ENCODE data around the gene ITPR1. TPM values are rescaled to one million over a fixed set of nuclear protein-coding genes. Genes with fewer than 3 reads are reported as not detected.

ITPR1 gene
- total and polyA plus RNA-seq, 2 of the 4 experiments (the other 2 are of a cell fraction) = 1.8 to 5.7 TPM

DNA sequence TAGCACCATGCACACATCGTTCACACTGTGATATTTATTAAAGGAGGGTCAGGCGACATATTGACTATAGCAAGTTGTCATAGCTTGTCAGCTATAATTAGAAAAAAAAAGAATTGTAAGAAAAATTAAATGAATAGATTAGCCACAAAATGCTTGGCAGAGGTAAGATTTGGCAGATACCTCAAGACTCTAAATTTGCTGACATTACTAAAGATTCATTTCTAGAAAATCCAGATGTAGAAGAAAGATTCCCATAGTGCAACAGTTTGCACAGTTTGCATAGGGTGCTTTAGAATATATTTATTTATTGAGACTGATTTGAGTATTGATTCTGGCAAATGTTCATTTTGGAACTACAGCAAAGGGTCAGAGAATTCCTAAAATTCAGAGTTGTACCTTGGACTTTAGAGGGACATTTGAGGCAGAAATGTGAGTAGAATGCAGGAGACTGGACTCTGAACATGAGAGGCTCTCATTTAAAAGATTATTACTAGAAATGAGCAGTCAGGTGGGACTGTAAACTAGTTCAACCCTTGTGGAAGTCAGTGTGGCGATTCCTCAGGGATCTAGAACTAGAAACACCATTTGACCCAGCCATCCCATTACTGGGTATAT is 384.1 kb downstream of the ITPR1 start:
- no peak for ATAC-seq (ENCODE audit: low read depth)
- in situ Hi-C loops (cut with MboI; ENCODE audit: low sequenced_read_pairs) = no loop called here
- dilution Hi-C loops (cut with HindIII; ENCODE audit: low sequenced_read_pairs, unreplicated experiment) = no loop called here
- H4K5ac ChIP-seq (ENCODE audit: low read depth, low read length) = no peak overlapping the region
- ChIA-PET POLR2A (ENCODE audit: unreplicated experiment) (no interaction called here), CTCF (interaction anchor here (0.6 kb wide), 1 partner anchor 319 kb away, joined by 3 read pairs; no protein-coding TSS in a partner anchor)
- H4K91ac ChIP-seq (ENCODE audit: insufficient read depth, low read depth, low read length) = no peak overlapping the region
- H2AK5ac ChIP-seq (ENCODE audit: low read depth, low read length) = no peak overlapping the region
- no peak overlapping the region for H2AFZ ChIP-seq (replicated peaks; ENCODE audit: low read length, poor library complexity)
- H3K4me2 ChIP-seq (ENCODE audit: low read depth, low read length) = no peak overlapping the region
- H3K79me1 ChIP-seq (ENCODE audit: low read depth in 1 of 2, low read length in 2 of 2) = no peaks in the 10 kb centered on the region
- no CpG with 5 or more reads among the region's 3 CpGs for WGBS, 2 experiments (ENCODE audit: extremely low coverage in 2 of 2, insufficient read length in 1 of 2)
- H3K27ac ChIP-seq (ENCODE audit: insufficient read depth, low read length) = no peak overlapping the region
- no peaks in the 10 kb centered on the region for H3K4me1 ChIP-seq (ENCODE audit: control insufficient read depth, insufficient read depth, low read length)
- intact Hi-C loops (cut with micrococcal nuclease) = no loop called here
- TF ChIP-seq NFE2L2 (IDR thresholded peaks at IDR 0.05; ENCODE audit: low read depth, low read length) = no peak
- TF ChIP-seq, protein P1, sequence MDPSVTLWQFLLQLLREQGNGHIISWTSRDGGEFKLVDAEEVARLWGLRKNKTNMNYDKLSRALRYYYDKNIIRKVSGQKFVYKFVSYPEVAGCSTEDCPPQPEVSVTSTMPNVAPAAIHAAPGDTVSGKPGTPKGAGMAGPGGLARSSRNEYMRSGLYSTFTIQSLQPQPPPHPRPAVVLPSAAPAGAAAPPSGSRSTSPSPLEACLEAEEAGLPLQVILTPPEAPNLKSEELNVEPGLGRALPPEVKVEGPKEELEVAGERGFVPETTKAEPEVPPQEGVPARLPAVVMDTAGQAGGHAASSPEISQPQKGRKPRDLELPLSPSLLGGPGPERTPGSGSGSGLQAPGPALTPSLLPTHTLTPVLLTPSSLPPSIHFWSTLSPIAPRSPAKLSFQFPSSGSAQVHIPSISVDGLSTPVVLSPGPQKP (IDR thresholded peaks at IDR 0.05; ENCODE audit: borderline replicate concordance, low read depth, low read length) = no peak
- TF ChIP-seq FOS (IDR thresholded peaks at IDR 0.05; ENCODE audit: low read depth, low read length) = no peak
- TF ChIP-seq MAFK (IDR thresholded peaks at IDR 0.05; ENCODE audit: low read depth, low read length) = no peak; the same call in 1 of the 2 replicates
- no peak for TF ChIP-seq BHLHE40 (IDR thresholded peaks at IDR 0.05; ENCODE audit: low read depth, low read length)
- TF ChIP-seq RFX5 (IDR thresholded peaks at IDR 0.05; ENCODE audit: low read depth, low read length) = no peak
- TF ChIP-seq, protein P2, sequence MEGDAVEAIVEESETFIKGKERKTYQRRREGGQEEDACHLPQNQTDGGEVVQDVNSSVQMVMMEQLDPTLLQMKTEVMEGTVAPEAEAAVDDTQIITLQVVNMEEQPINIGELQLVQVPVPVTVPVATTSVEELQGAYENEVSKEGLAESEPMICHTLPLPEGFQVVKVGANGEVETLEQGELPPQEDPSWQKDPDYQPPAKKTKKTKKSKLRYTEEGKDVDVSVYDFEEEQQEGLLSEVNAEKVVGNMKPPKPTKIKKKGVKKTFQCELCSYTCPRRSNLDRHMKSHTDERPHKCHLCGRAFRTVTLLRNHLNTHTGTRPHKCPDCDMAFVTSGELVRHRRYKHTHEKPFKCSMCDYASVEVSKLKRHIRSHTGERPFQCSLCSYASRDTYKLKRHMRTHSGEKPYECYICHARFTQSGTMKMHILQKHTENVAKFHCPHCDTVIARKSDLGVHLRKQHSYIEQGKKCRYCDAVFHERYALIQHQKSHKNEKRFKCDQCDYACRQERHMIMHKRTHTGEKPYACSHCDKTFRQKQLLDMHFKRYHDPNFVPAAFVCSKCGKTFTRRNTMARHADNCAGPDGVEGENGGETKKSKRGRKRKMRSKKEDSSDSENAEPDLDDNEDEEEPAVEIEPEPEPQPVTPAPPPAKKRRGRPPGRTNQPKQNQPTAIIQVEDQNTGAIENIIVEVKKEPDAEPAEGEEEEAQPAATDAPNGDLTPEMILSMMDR (conservative IDR thresholded peaks at IDR 0.05; ENCODE audit: low read depth, low read length) = no peak
- TF ChIP-seq, protein P3, sequence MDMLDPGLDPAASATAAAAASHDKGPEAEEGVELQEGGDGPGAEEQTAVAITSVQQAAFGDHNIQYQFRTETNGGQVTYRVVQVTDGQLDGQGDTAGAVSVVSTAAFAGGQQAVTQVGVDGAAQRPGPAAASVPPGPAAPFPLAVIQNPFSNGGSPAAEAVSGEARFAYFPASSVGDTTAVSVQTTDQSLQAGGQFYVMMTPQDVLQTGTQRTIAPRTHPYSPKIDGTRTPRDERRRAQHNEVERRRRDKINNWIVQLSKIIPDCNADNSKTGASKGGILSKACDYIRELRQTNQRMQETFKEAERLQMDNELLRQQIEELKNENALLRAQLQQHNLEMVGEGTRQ (IDR thresholded peaks at IDR 0.05; ENCODE audit: low read depth, low read length) = no peak
- no peak for TF ChIP-seq SMC3 (IDR thresholded peaks at IDR 0.05; ENCODE audit: low read depth, low read length)
- H3K56ac ChIP-seq (ENCODE audit: extremely low read depth, insufficient read depth, low read length) = no peak overlapping the region
- H3K27me3 ChIP-seq (ENCODE audit: control insufficient read depth, insufficient read depth, low read length) = no peaks in the 10 kb centered on the region; the same call in 1 of the 2 replicates
- no peak overlapping the region for H2BK15ac ChIP-seq (ENCODE audit: low read depth, low read length)
- no TSS peak for BruUV-seq (replicated peaks)
- H3K36me3 ChIP-seq (ENCODE audit: control insufficient read depth, insufficient read depth, low read length) = no peaks in the 10 kb centered on the region
- H3K4me3 ChIP-seq (ENCODE audit: insufficient read depth, low read depth, low read length) = no peak overlapping the region
- H3K9me3 ChIP-seq (ENCODE audit: control insufficient read depth, insufficient read depth, low read length) = no peaks in the 10 kb centered on the region
- no peaks in the 10 kb centered on the region for H3K9me1 ChIP-seq (ENCODE audit: insufficient read depth, low read length)
- DNase-seq = no peak
- no peaks in the 10 kb centered on the region for H4K20me1 ChIP-seq (ENCODE audit: insufficient read depth, low read length)
- no peak overlapping the region for H3K9ac ChIP-seq (ENCODE audit: low read depth, low read length)
- H4K8ac ChIP-seq (ENCODE audit: low read depth in 2 of 2, low read length in 2 of 2) = no peak overlapping the region
- no peak overlapping the region for H3K23ac ChIP-seq (ENCODE audit: low read depth, low read length)
- no peak overlapping the region for H3K14ac ChIP-seq (replicated peaks; ENCODE audit: low read depth, low read length)
- no peak overlapping the region for H3K4ac ChIP-seq (ENCODE audit: low read depth, low read length)
- H2AK9ac ChIP-seq (replicated peaks; ENCODE audit: low read depth, low read length, poor library complexity) = no peak overlapping the region
- no peak overlapping the region for H2BK20ac ChIP-seq (ENCODE audit: low read depth, low read length)
- H2BK5ac ChIP-seq (ENCODE audit: low read depth, low read length, poor library complexity, severe bottlenecking) = no peak overlapping the region
- no peak overlapping the region for H2BK120ac ChIP-seq (ENCODE audit: low read depth, low read length)
- H3K18ac ChIP-seq (ENCODE audit: low read depth, low read length) = no peak overlapping the region
